Activated naive CD4-positive, alpha-beta T cell treated with anti-CD3 and anti-CD28 coated beads, Interleukin-2, amount 50 U/mL, for 24 hours (primary cell): Measurements from ENCODE around the gene MAGEB17.
"Not testable (repeated sequence)": the region's sequence is repeated elsewhere in the genome, so short reads cannot be mapped to it uniquely, and the experiment has no call there.

Experiments
- H3K27ac Mint-ChIP-seq: one replicate; pipeline ENCODE4 v1.8.0; 2021; ENCODE audit warnings: mild to moderate bottlenecking, mixed read lengths
- H3K27me3 Mint-ChIP-seq: one replicate; pipeline ENCODE4 v1.8.0; 2021; ENCODE audit warnings: mixed read lengths
- H3K36me3 Mint-ChIP-seq: one replicate; pipeline ENCODE4 v1.8.0; 2021; ENCODE audit warnings: mixed read lengths
- H3K4me1 Mint-ChIP-seq: one replicate; pipeline ENCODE4 v1.8.0; 2021; ENCODE audit warnings: mixed read lengths
- H3K4me3 Mint-ChIP-seq: one replicate; pipeline ENCODE4 v1.8.0; 2021; ENCODE audit warnings: mild to moderate bottlenecking, mixed read lengths
- H3K9me3 Mint-ChIP-seq: one replicate; pipeline ENCODE4 v1.8.0; 2021; ENCODE audit warnings: mixed read lengths

Gene MAGEB17

DNA sequence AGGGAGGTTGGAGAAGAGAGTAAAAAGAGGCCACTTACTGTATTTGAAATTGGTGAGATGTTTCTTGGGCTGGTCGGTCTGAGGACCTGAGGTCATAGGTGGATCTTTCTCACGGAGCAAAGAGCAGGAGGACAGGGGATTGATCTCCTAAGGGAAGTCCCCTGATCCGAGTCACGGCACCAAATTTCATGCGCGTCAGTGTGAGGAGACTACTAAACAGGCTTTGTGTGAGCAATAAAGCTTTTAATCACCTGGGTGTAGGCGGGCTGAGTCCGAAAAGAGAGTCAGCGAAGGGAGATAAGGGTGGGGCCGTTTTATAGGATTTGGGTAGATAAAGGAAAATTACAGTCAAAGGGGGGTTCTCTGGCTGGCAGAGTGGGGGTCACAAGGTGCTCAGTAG, 16.6 kb downstream of the MAGEB17 start:
- not testable (repeated sequence) for H3K4me1 Mint-ChIP-seq, H3K9me3 Mint-ChIP-seq, H3K27me3 Mint-ChIP-seq, H3K27ac Mint-ChIP-seq, H3K4me3 Mint-ChIP-seq, H3K36me3 Mint-ChIP-seq

DNA sequence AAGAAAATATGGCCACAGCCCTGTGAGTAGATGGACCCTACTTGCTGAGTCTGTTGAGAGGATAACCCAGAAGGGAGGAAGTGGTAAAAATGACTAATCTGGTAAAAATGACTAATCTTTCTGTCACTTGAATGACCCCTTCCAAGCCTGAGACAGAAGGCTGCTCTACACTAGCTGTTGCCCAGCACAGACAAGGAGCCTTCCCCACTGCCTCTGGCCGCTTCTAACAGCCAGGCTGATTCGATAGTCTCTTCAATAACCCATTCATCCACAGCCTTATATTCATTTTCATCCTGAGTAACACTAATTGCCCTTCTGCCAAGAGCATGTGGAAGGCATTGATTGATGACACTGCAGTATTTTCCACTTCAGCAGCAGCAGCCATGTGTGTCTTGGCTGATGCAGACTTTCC, 18.4 kb downstream of the MAGEB17 start:
- Mint-ChIP-seq H3K36me3 (no peaks in the 10 kb centered on the region), H3K4me1 (no peaks in the 10 kb centered on the region), H3K27me3 (no peaks in the 10 kb centered on the region), H3K9me3 (no peaks in the 10 kb centered on the region), H3K27ac (no peak overlapping the region), H3K4me3 (no peak overlapping the region)

GRCh38 chrX:16186380-16187007, 19.2 kb downstream of the MAGEB17 start:
- Mint-ChIP-seq H3K9me3 (no peaks in the 10 kb centered on the region), H3K27me3 (no peaks in the 10 kb centered on the region), H3K4me3 (no peak overlapping the region), H3K27ac (no peak overlapping the region), H3K4me1 (no peaks in the 10 kb centered on the region), H3K36me3 (no peaks in the 10 kb centered on the region)

DNA sequence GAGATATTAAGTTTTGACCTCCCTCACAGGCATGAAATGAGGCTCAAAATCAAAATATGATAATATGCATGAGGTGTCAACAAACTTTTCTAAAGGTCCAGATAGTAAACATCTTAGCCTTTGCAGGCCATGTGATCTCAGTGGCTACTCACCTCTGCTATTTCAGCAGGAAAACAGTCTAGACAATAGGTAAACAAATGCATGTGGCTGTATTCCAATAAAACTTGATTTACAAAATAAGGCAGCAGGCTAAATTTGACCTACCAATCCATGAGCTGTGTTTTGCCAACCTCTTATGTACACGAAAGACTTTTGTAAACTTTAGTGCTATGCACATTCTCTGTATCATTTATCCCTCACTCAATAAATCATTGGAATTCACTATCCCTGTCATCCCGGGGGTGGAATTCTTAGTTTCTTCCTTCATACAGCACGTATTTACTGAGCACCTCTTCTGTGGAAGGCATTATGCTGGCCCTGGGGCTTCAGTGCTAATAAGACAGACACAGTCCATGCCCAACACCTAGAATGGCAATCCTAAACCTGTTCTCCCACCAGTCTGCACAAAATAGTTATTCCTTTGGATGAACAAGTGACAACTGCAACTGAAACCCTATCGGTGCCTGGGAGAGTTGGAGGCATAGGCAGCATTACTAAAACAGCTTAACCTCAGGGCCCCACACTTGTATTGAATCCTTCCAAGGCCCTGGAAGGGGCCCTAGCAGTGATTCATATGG, 19.9 kb downstream of the MAGEB17 start:
- Mint-ChIP-seq H3K9me3 (no peaks in the 10 kb centered on the region), H3K4me1 (no peaks in the 10 kb centered on the region), H3K4me3 (no peak overlapping the region), H3K27me3 (no peaks in the 10 kb centered on the region), H3K27ac (no peak overlapping the region), H3K36me3 (no peaks in the 10 kb centered on the region)

GRCh38 chrX:16188687-16189086, 21.4 kb downstream of the MAGEB17 start:
- Mint-ChIP-seq H3K4me1 (no peaks in the 10 kb centered on the region), H3K36me3 (no peaks in the 10 kb centered on the region), H3K27ac (no peak overlapping the region), H3K4me3 (no peak overlapping the region), H3K27me3 (no peaks in the 10 kb centered on the region), H3K9me3 (no peaks in the 10 kb centered on the region)

GRCh38 chrX:16191605-16192004, 24.3 kb downstream of the MAGEB17 start:
- H3K4me3 Mint-ChIP-seq, result no peak overlapping the region
- H3K4me1 Mint-ChIP-seq, result no peaks in the 10 kb centered on the region
- H3K36me3 Mint-ChIP-seq, result no peaks in the 10 kb centered on the region
- H3K27ac Mint-ChIP-seq, result no peak overlapping the region
- H3K9me3 Mint-ChIP-seq, result no peaks in the 10 kb centered on the region
- H3K27me3 Mint-ChIP-seq, result no peaks in the 10 kb centered on the region

GRCh38 chrX:16196829-16197228, 29.5 kb downstream of the MAGEB17 start:
- Mint-ChIP-seq H3K27ac (no peak overlapping the region), H3K27me3 (peaks cover 7% of the 10 kb centered on the region), H3K4me1 (no peaks in the 10 kb centered on the region), H3K9me3 (no peaks in the 10 kb centered on the region), H3K4me3 (no peak overlapping the region), H3K36me3 (no peaks in the 10 kb centered on the region)

- peaks cover 7% of the 10 kb centered on the region for H3K27me3 Mint-ChIP-seq
Measured at GRCh38 chrX:16199343-16199742, 32.1 kb downstream of the MAGEB17 start.

DNA sequence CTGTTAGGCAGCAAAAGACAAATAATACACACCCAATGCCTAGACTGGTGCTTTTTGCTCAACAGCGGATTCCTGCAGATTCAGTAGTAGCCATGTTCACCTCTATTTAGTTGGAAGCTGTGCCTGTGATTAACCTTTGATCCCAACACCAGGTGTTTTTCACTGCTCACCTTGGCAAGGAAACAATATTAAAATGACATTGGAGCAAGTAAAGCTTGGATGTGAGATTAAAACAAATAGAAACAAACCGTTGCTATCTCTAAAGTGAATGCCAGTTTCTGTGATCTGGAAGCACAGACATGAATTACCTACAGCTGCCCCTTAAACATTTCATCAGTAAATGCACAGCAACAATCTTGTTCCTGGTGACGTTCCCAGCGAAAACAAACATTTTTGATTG, 35.7 kb downstream of the MAGEB17 start:
- Mint-ChIP-seq H3K9me3 (no peaks in the 10 kb centered on the region), H3K27me3 (peaks cover 4% of the 10 kb centered on the region), H3K36me3 (no peaks in the 10 kb centered on the region), H3K4me1 (no peaks in the 10 kb centered on the region), H3K4me3 (no peak overlapping the region), H3K27ac (no peak overlapping the region)

More at GRCh38 chrX:16199343-16199742, 32.1 kb downstream of the MAGEB17 start:
- no peaks in the 10 kb centered on the region for H3K4me1 Mint-ChIP-seq
- no peaks in the 10 kb centered on the region for H3K36me3 Mint-ChIP-seq
- no peak overlapping the region for H3K27ac Mint-ChIP-seq
- H3K9me3 Mint-ChIP-seq, result no peaks in the 10 kb centered on the region
- no peak overlapping the region for H3K4me3 Mint-ChIP-seq

DNA sequence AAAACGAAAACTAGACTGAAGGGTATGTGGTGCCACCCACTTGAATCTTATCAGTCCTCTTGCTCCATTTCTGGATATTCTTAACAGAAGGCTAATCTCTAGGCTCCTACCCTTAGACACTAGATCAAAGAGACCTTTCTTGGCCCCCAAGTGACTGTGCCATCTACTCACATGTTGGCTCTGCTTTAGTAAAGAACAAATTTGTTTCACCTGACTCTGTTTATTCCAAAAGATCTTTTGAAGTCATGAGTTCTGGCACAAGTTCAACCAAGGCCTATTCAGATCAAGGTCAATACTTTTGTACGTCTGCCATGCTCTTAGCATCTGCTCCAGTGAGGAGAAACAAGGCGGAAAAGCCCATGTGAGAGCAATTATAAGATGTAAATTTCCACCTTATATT, 37.3 kb downstream of the MAGEB17 start:
- Mint-ChIP-seq H3K9me3 (no peaks in the 10 kb centered on the region), H3K4me1 (no peaks in the 10 kb centered on the region), H3K36me3 (no peaks in the 10 kb centered on the region), H3K27ac (no peak overlapping the region), H3K4me3 (no peak overlapping the region), H3K27me3 (peaks cover 4% of the 10 kb centered on the region)

GRCh38 chrX:16205840-16206239, 38.6 kb downstream of the MAGEB17 start:
- Mint-ChIP-seq H3K4me1 (no peaks in the 10 kb centered on the region), H3K27me3 (no peaks in the 10 kb centered on the region), H3K36me3 (no peaks in the 10 kb centered on the region), H3K4me3 (no peak overlapping the region), H3K27ac (no peak overlapping the region), H3K9me3 (no peaks in the 10 kb centered on the region)

DNA sequence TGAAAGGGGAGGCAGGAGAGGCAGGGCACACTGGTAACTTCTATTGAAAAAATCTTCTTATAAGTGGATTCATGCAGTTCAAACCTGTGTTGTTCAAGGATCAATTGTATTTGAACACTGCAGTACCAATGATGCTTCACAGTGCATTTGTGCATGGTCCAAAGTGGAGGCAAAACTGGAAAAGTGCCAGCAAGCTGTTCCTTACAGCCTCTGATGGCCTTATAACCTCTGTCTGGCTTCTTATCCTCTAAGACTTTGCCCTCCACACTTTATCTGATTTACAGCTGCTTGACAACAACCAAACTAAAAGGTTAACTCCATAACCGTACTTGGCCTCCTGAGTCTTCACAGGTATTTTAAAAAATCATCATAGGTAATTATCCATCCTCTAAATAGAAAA, 40.4 kb downstream of the MAGEB17 start:
- no peak overlapping the region for H3K4me3 Mint-ChIP-seq
- no peaks in the 10 kb centered on the region for H3K9me3 Mint-ChIP-seq
- H3K27me3 Mint-ChIP-seq, result no peaks in the 10 kb centered on the region
- no peak overlapping the region for H3K27ac Mint-ChIP-seq
- no peaks in the 10 kb centered on the region for H3K4me1 Mint-ChIP-seq
- no peaks in the 10 kb centered on the region for H3K36me3 Mint-ChIP-seq

GRCh38 chrX:16208601-16209000, 41.3 kb downstream of the MAGEB17 start:
- Mint-ChIP-seq H3K27ac (no peak overlapping the region), H3K36me3 (no peaks in the 10 kb centered on the region), H3K4me1 (no peaks in the 10 kb centered on the region), H3K27me3 (no peaks in the 10 kb centered on the region), H3K4me3 (no peak overlapping the region), H3K9me3 (no peaks in the 10 kb centered on the region)

GRCh38 chrX:16210061-16210460, 42.8 kb downstream of the MAGEB17 start:
- no peak overlapping the region for H3K4me3 Mint-ChIP-seq
- no peaks in the 10 kb centered on the region for H3K4me1 Mint-ChIP-seq
- H3K9me3 Mint-ChIP-seq, result no peaks in the 10 kb centered on the region
- H3K27me3 Mint-ChIP-seq, result no peaks in the 10 kb centered on the region
- no peaks in the 10 kb centered on the region for H3K36me3 Mint-ChIP-seq
- H3K27ac Mint-ChIP-seq, result no peak overlapping the region

GRCh38 chrX:16212024-16212423, 44.7 kb downstream of the MAGEB17 start:
- Mint-ChIP-seq H3K4me3 (no peak overlapping the region), H3K4me1 (no peaks in the 10 kb centered on the region), H3K36me3 (no peaks in the 10 kb centered on the region), H3K27ac (no peak overlapping the region), H3K27me3 (no peaks in the 10 kb centered on the region), H3K9me3 (no peaks in the 10 kb centered on the region)

DNA sequence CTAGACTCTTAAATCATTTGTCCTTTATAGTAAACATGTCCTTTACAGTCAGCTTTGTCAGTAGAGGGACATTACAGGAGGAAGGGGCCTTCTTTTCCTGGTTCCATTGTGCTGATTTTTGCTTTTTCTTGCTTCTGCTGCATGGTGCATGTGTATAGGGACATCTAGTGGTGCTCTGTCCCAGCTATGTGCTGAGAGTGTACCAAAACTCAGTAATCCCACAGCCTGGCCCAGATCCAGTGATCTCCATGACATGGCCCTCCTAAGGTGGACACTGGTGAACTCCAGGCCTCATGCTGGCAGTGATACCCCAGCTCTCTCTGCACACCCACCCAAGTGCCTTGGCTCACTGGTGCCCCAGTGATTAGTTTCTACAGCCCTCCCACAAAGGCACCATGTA, 45.2 kb downstream of the MAGEB17 start:
- Mint-ChIP-seq H3K9me3 (no peaks in the 10 kb centered on the region), H3K27me3 (no peaks in the 10 kb centered on the region), H3K4me3 (no peak overlapping the region)

DNA sequence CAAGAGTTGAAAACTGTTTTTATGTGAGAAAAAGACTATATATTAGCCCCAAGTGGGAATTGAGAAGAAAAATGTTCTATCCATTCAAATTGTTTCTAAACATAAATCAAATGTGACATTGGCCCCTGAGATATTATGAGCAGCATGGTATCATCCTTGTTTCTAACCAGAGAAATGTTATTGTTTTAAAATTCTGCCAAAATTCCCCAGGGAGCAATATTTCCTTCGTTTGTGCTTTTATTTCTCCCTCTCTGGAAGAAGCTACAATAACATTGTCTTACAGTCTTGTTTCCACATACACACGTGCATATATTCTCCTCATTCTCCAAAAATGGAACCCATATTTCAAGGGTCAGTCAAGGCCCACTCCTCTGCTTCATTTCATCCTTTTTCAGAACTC, 46.7 kb downstream of the MAGEB17 start:
- Mint-ChIP-seq H3K4me1 (no peaks in the 10 kb centered on the region), H3K36me3 (no peaks in the 10 kb centered on the region), H3K4me3 (no peak overlapping the region), H3K27me3 (no peaks in the 10 kb centered on the region), H3K27ac (no peak overlapping the region), H3K9me3 (no peaks in the 10 kb centered on the region)

More for the DNA sequence above, 45.2 kb downstream of the MAGEB17 start:
- Mint-ChIP-seq H3K27ac (no peak overlapping the region), H3K4me1 (no peaks in the 10 kb centered on the region), H3K36me3 (no peaks in the 10 kb centered on the region)
